ENCODE measurements around the gene TRIM67. TPM values are rescaled to one million over a fixed set of nuclear protein-coding genes. Genes with fewer than 3 reads are reported as not detected.
"Not testable (repeated sequence)": the region's sequence is repeated elsewhere in the genome, so short reads cannot be mapped to it uniquely, and the experiment has no call there.

TRIM67 gene
- total and polyA plus RNA-seq, 8 donors = under 0.01 to 0.09 (median 0.05) TPM

DNA sequence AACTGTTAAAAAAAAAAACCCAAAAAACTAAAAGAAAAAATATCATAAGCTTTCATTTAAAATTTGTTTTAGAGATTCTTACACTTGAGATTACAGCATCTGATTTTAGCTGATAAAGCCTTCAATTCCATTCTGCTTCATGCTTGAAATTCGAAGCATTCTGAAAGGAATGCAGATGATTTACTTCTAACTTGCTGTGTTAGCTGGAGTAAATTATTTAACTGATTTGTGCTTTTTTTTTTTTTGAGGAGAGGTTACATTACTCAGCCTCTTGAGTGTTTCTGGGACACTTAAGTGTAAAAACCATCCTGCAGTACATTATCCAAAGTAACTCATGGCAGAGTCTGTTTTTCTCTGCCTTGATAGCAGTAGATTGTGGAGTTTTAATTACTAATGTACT, 4.5 kb upstream of the TRIM67 start:
- no peaks in the 10 kb centered on the region for H3K27me3 ChIP-seq
- peaks cover 0 to under 1% (median under 1%) of the 10 kb centered on the region in 3 donors for H3K4me1 ChIP-seq
- H3K4me3 ChIP-seq = no peak overlapping the region
- no peak for FAIRE-seq
- intact Hi-C loops (cut with DNase I) = no loop called here
- no peaks in the 10 kb centered on the region for H3K9me3 ChIP-seq
- no peak for DNase-seq
- no peaks in the 10 kb centered on the region for H3K36me3 ChIP-seq
- H3K27ac ChIP-seq = no peak overlapping the region
- TF ChIP-seq, protein P1, sequence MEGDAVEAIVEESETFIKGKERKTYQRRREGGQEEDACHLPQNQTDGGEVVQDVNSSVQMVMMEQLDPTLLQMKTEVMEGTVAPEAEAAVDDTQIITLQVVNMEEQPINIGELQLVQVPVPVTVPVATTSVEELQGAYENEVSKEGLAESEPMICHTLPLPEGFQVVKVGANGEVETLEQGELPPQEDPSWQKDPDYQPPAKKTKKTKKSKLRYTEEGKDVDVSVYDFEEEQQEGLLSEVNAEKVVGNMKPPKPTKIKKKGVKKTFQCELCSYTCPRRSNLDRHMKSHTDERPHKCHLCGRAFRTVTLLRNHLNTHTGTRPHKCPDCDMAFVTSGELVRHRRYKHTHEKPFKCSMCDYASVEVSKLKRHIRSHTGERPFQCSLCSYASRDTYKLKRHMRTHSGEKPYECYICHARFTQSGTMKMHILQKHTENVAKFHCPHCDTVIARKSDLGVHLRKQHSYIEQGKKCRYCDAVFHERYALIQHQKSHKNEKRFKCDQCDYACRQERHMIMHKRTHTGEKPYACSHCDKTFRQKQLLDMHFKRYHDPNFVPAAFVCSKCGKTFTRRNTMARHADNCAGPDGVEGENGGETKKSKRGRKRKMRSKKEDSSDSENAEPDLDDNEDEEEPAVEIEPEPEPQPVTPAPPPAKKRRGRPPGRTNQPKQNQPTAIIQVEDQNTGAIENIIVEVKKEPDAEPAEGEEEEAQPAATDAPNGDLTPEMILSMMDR (IDR thresholded peaks at IDR 0.05) = no peak
- ATAC-seq = no peak
- WGBS, 2 donors = 16 to 35% methylated on average over 1 of the region's 1 CpG

DNA sequence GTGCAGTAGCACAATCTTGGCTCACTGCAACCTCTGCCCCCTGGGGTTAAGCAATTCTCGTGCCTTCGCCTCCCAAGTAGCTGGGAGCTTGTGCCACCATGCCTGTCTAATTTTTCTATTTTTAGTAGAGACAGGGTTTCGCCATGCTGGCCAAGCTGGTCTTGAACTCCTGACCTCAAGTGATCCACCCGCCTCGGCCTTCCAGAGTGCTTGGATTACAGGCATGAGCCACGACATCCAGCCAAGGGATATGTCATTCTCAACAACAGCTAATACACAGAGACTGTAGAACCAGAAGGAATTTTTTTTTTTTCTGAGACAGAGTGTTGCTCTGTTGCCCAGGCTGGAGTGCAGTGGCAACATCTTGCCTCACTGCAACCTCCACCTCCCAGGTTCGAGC, 3.7 kb upstream of the TRIM67 start:
- not testable (repeated sequence) for FAIRE-seq

DNA sequence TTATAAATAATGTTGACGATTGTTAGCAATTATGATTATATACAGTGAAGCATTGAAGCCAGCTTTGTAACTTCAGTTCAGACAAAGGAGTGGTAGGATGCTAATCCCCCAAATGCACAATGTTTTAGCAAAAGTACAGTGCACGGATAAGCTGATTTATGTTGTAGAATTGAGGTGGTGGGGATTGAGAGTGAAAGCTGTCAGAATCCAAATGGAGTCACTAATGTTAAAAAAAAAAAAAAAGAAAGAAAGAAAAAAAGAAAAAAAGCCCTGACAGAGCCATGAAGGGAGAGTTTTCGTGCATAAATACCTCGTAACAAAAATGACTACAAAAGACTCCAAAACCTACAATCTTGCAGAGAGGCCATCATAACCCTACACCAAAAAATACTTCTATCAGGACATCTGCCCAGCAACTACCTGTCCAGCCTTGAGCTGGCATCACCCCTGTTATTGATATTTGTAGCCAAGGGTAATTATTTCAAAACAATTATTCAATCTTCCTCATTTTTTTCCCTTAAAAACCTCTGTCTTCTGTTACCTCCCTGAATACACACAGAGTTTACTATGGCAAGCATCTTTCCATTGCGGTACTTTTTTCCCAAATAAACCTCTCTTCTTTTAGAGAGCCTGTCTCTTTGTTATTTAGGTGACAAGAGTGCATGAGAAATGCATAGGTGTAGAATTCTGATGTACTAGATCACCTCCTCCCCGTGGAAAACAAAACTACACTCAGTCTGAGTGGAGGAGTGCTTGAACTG, 2.5 kb upstream of the TRIM67 start:
- no peak overlapping the region for H3K4me3 ChIP-seq
- DNase-seq = no peak
- TF ChIP-seq, protein P1 (IDR thresholded peaks at IDR 0.05) = no peak
- WGBS, 2 donors = 70 to 72% methylated on average over 6 of the region's 6 CpGs
- H3K36me3 ChIP-seq = no peaks in the 10 kb centered on the region
- H3K4me1 ChIP-seq = peaks cover 0 to 14% (median 12%) of the 10 kb centered on the region in 3 donors
- FAIRE-seq = no peak
- H3K27me3 ChIP-seq = peaks cover 0 to 14% (median 0%) of the 10 kb centered on the region in 4 donors
- H3K27ac ChIP-seq = no peak overlapping the region
- intact Hi-C loops (cut with DNase I) = no loop called here
- no peaks in the 10 kb centered on the region for H3K9me3 ChIP-seq
- ATAC-seq = no peak

More for the DNA sequence above, 3.7 kb upstream of the TRIM67 start:
- H3K9me3 ChIP-seq; DNase-seq; H3K4me1 ChIP-seq; ATAC-seq; H3K36me3 ChIP-seq; H3K4me3 ChIP-seq; intact Hi-C loops (cut with DNase I); H3K27me3 ChIP-seq; H3K27ac ChIP-seq: not testable (repeated sequence)
- 80 to 81% methylated on average over 7 of the region's 7 CpGs for WGBS, 2 donors

DNA sequence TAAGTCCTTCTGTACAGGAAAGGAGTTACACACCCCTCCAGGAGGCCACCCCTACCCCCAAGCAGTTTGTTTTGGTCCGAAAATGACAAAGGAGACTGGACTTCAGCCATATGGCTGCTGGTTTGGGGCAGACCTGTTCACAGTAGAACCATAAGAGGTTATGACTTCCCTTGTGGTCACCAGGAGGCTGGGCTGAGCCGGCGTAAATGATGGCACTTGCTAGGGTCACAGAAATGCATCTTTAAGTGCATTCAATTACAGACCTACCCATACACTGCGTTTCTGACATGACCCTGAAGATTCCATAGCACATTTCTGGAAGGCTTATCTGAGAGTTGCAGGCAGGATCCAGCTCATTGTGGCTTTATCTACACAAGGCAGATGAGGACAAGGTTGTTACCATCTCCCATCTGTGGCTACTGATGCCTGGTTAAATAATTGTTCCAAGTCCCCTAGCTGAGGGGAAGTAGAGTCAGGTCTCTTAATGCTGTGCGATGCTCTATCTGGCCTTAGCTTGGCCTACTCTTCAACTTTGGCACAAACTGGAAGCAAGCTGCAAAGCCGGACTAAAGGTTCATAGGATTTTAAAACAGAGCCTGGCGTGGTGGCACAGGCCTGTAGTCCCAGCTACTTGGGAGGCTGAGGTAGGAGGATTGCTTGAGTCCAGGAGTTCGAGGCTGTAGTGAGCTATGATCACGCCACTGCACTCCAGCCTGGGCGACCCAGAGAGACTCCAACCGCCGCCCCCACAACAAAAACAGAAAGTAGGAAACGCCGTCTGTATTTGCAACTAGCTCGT, 1.7 kb upstream of the TRIM67 start:
- TF ChIP-seq, protein P1 (IDR thresholded peaks at IDR 0.05) = no peak
- Histone ChIP-seq H3K9me3 (no peaks in the 10 kb centered on the region), H3K4me1 (peaks cover 0 to 14% (median 12%) of the 10 kb centered on the region in 3 donors), H3K36me3 (no peaks in the 10 kb centered on the region), H3K27ac (no peak overlapping the region), H3K4me3 (no peak overlapping the region), H3K27me3 (peaks cover 0 to 21% (median 0%) of the 10 kb centered on the region in 4 donors)
- intact Hi-C loops (cut with DNase I) = no loop called here
- FAIRE-seq = no peak
- ATAC-seq = no peak
- 84 to 93% methylated on average over 15 of the region's 15 CpGs for WGBS, 2 donors
- DNase-seq = no peak

DNA sequence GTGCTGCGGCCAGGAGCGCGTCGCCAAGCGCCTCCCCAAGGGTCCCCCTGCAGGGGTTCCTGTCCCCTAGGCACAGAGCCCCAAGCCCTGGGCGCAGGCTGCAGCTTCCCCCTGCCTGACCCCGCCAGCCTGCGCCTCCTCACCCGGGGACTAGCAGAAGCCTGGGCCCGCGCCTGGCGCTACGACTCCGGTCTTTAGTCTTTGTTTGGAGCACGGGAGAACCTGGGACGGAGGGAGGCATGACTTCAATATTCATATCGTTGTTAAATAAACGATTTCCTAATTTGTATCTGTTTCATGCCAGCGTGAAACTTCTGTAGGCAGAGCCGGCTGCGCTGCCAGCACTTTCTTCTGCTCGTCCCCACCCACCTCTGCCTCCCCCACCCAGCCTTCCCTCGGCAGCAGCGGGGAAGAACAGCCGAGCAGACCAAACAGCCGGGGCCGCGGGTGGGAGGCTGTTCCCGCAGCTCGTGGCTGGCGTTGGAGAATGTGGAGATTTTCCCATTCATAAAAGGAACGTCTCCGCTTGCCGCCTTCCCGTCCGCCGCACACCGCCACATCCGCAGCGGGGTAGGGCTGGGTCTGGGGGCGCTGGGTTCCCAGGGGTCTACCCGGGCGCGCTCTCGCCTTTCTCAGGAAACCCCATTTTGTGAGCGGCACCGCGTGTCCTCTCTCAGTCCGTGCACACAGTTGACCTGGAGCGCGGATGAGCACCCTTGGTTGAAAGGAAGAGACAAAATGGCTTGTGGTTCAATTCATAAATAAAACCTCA, 777 bp upstream of the TRIM67 start:
- H3K9me3 ChIP-seq = no peaks in the 10 kb centered on the region
- H3K27me3 ChIP-seq = peaks cover 0 to 23% (median 0%) of the 10 kb centered on the region in 4 donors
- peaks cover 0 to 14% (median 12%) of the 10 kb centered on the region in 3 donors for H3K4me1 ChIP-seq
- WGBS, 2 donors = 19 to 20% methylated on average over 51 of the region's 51 CpGs
- H3K27ac ChIP-seq = no peak overlapping the region
- intact Hi-C loops (cut with DNase I) = no loop called here
- no peaks in the 10 kb centered on the region for H3K36me3 ChIP-seq
- no peak for ATAC-seq
- no peak for FAIRE-seq
- TF ChIP-seq, protein P1 (IDR thresholded peaks at IDR 0.05) = no peak
- peak in 2 of 6 donors; percentile 27 to 57 for DNase-seq
- H3K4me3 ChIP-seq = peak overlapping the region in 2 of 4 donors; percentile 39 to 56

Measured in pancreas (tissue), 10 donors.